ENCODE data around the gene SLC35F1. TPM values are rescaled to one million over a fixed set of nuclear protein-coding genes. Genes with fewer than 3 reads are reported as not detected.

The SLC35F1 gene
- polyA plus RNA-seq, 3 donors = 2.9 to 3.7 (median 3.0) TPM

DNA sequence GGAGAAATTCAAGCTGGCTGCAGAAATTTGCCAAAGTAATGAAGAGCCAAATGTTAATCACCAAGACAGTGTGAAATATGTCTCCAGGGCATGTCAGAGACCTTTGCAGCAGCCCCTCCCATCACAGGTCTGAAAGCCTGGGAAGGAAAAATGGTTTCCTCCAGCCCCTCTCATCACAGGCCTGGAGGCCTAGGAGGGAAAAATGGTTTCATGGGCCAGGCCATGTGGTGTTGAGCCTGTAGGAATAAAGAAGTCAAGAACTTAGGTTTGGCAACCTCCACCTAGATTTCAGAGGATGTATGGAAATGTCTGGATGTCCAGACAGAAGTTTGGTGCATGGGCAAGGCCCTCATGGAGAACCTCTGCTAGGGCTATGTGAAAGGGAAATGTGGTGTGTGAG, 185.0 kb downstream of the SLC35F1 start:
- DNase-seq (ENCODE audit: extremely low read depth in 1 of 11, low read depth in 9 of 11, low spot score in 4 of 11) = no peak

DNA sequence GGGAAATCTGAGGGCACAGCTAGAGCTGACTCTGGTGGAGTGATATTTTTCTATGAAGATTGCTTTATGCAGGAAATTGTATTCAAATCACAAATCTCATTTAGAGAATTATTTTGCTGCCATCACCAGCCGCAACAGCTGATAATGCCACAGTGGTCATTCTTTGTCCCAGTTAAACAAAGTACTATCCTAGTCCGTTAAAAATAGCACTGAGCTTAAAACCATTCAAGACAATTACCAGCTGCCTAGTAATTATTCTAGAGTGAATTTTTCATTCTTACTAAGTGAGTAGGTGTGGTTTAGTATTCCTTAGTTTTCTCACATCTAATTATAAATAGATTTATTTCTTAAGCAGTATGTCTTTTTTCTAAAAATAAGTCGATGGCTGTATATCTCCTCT, 190.5 kb downstream of the SLC35F1 start:
- DNase-seq (ENCODE audit: extremely low read depth in 1 of 11, low read depth in 9 of 11, low spot score in 4 of 11) = no peak

DNA sequence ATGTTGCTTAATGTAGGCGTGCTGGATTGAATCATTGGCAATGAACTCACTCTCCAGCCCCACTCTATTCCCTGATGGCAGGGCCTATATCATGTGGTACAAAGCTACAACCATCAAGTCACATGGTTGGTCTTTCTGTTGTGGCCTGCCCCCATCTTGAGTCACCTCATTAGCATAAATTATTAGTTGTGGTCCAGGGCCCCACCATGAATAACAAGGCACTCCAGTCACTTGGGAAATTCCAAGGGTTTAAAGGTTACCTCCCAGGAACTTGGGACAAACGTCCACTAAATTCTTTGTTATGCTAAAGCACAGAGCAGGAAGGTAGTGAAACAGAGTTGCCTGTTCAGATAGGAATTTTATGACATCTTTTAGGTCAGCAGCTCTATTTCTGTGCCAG, 193.7 kb downstream of the SLC35F1 start:
- DNase-seq (ENCODE audit: extremely low read depth in 1 of 11, low read depth in 9 of 11, low spot score in 4 of 11) = no peak

- DNase-seq (ENCODE audit: extremely low read depth in 1 of 11, low read depth in 9 of 11, low spot score in 4 of 11) = no peak
Measured at GRCh38 chr6:118101220-118101619, 194.2 kb downstream of the SLC35F1 start.

DNA sequence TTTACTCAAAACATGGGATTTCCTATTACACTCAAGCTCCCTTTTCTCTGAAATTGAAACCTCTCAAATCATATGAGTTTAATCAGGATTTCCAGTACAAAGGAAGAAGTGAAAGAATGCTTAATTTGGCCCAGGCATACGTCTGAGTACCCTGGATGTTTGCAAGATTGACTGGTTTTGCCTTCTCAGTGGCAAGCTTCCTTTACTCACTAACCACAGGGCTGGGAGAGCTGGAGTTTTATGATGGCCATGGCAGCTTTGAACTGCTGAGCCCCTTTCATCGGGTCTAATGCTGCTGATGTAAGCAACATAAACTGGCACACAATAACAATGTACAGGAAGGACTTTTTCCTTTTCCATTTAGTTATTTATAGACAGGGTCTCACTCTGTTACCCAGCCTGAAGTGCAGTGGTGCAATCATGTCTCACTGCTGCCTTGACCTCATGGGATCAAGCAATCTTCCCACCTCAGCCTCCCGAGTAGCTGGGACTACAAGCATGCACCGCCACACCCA, 194.8 kb downstream of the SLC35F1 start:
- no peak for DNase-seq (ENCODE audit: extremely low read depth in 1 of 11, low read depth in 9 of 11, low spot score in 4 of 11)

DNA sequence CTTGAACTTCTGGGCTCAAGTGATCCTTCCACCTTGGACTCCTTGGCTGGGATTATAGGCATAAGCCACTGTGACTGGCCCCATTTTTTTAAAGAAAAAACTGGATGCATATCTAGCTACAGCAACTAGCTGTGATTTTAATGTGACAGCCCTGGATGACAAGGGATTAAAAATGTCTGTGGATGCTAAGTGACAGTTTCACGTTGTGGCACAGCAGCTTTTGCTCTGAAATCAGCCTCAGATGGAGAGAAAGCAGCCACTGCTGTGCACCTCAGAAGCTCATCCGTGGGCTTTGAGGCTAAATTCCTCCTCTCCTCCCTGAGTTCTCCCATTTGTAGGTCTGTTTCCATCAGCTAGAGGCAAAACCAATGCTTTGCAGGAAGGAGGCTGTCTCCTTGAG, 195.3 kb downstream of the SLC35F1 start:
- no peak for DNase-seq (ENCODE audit: extremely low read depth in 1 of 11, low read depth in 9 of 11, low spot score in 4 of 11)

DNA sequence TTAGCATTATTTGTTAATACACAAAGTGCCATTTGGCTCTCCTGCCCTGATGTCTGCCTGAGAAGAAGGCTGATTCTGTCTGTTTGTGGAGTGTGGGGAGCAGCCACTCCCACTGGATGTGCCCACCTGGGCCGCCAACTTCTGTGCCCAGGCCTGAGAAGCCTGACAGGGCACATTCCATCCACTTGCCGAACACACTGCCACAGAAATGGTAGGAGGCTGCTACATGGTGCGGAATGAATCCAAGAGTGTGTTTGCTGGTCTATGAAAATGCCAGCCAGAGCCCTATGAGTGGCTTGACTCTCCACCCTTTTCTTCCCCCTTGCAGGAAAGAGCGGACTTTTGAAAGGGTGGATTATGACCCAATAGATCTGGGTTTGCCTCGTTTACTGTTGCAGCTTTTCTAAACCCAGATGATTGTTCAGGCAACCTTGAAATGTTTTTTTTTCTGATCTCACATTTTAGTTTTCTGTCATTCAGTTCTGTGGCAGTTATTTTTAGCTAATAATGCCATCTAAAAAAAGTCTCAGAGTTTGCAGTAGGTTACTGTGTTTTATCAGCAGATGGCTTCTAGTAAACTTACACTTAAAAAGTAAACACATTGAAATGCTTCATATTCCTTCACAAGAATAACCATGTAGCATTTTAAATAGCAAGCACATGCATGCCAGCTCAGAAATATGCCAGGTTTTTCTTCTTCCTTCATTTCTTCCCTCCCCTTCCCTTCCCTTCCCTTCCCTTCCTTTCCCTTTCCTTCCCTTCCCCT, 196.5 kb downstream of the SLC35F1 start:
- no peak for DNase-seq (ENCODE audit: extremely low read depth in 1 of 11, low read depth in 9 of 11, low spot score in 4 of 11)

- no peak for DNase-seq (ENCODE audit: extremely low read depth in 1 of 11, low read depth in 9 of 11, low spot score in 4 of 11)
Measured at GRCh38 chr6:118122161-118122725, 215.2 kb downstream of the SLC35F1 start.

DNA sequence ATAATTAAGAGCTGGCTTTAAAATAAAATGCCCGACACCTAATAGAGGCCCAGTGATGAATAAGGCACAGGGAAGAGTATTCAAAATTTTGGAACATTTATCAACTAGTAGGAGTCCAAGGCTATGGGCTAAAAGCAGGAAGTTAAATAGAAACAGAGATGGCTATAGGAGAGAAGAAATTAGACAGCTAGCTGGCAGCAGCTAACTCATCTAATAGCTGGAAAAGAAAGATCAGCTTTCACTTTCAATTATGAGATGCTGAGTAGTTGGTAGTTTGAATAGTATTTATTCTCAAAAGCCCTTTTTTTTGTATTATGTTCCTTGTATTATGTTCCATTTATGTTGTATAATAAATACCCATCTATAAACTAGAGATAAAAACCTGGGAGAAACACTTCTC, 215.7 kb downstream of the SLC35F1 start:
- no peak for DNase-seq (ENCODE audit: extremely low read depth in 1 of 11, low read depth in 9 of 11, low spot score in 4 of 11)

DNA sequence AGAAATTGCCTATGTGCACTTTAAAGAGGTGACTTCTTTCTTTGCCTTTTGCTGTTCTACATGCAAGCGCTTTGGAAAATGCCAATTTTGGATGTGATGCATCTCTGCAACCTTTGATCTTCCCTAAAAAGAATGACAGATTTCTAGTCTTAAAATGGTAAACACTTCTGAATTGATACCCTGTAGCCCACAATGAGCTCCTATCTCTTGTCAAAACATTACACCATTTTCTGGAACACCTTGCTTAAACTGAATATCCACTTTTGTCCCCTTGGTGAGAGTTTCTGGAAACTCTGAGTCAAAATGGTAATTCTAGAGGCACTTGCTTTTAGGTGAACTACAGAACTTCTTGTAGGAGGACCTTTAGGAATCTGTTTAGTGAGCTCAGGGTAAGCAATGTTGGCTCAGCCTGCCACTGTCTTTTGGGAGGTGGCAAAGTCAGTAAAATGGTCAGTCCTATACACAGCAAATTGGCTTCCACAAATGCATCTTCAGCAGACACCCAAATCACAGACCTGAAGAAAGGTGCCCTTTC, 216.5 kb downstream of the SLC35F1 start:
- DNase-seq (ENCODE audit: extremely low read depth in 1 of 11, low read depth in 9 of 11, low spot score in 4 of 11) = no peak

- DNase-seq (ENCODE audit: extremely low read depth in 1 of 11, low read depth in 9 of 11, low spot score in 4 of 11) = no peak
Measured at GRCh38 chr6:118124851-118125250, 217.8 kb downstream of the SLC35F1 start.

DNA sequence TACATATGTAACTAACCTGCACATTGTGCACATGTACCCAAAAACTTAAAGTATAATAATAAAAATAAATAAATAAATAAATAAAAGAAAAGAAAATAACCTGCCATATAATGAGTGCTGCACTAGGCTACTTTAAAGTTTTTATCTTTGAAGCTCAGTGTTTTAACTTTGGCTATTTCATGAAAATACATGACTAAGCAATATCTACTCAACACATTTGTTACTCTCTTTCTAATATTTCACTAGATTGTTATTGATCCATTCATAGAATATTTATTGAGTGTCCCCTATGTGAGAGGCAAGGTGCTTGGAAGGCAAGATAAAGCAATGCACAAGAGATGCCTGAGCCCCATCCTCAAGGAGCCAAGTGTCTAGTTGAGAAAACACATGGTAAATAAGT, 221.7 kb downstream of the SLC35F1 start:
- no peak for DNase-seq (ENCODE audit: extremely low read depth in 1 of 11, low read depth in 9 of 11, low spot score in 4 of 11)

DNA sequence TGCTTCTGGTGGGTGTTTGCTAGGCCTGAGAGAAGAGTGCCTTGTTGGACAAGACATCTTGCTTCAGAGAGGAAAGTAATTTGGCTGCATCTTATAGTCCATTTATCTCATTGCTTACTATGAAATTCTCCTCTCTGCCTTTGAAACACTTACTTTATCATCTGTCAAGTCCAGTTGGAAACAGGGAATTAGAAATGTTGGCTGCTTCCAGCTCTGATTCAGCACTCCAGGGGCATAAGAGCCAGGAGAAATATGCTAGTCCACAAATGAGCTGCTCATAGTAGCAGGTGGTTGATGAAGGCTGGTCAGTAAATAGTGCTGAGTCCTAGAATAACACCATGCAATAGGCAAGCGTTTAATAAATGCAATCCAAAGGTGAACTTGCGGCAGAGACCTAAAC, 227.1 kb downstream of the SLC35F1 start:
- DNase-seq (ENCODE audit: extremely low read depth in 1 of 11, low read depth in 9 of 11, low spot score in 4 of 11) = no peak

GRCh38 chr6:118134736-118135135, 227.7 kb downstream of the SLC35F1 start:
- DNase-seq (ENCODE audit: extremely low read depth in 1 of 11, low read depth in 9 of 11, low spot score in 4 of 11) = peak in 10 of 11 donors; percentile 24 to 66 (median 42)

- DNase-seq (ENCODE audit: extremely low read depth in 1 of 11, low read depth in 9 of 11, low spot score in 4 of 11) = no peak
Measured at GRCh38 chr6:118135371-118135770, 228.3 kb downstream of the SLC35F1 start.

DNA sequence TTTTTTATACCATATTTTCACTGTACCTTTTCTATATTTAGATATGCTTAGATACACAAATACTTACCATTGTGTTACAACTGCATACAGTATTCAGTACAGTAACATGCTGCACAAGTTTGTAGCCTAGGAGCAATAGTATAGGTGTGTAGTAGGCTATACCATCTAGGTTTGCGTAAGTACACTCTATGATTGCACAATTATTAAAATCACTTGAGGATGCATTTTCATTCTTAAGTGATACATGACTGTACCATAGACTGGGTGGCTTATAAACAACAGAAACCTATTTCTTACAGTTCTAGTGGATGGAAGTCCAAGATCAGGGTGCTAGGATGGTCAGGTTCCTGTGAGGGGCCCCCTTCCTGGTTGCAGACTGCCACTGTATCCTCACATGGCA, 234.1 kb downstream of the SLC35F1 start:
- no peak for DNase-seq (ENCODE audit: extremely low read depth in 1 of 11, low read depth in 9 of 11, low spot score in 4 of 11)

DNA sequence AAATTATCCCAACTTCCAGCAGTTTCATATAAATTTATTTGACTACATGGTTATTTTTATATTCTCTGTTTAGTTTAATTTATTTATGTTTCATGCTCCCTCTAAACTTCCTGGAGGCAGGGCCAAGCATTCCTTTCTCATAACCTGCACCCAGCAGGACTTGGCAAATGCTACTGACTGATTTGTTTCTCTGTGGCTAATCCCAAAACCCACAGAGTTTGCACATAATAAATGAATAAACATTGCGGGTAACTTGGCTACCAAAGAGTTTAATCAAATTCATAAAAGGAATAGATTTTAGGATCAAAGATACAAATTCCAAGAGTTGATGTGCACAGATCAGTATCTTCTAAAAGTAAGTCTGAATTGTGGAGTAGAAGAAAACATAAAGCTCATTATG, 239.5 kb downstream of the SLC35F1 start:
- DNase-seq (ENCODE audit: extremely low read depth in 1 of 11, low read depth in 9 of 11, low spot score in 4 of 11) = no peak

- DNase-seq (ENCODE audit: extremely low read depth in 1 of 11, low read depth in 9 of 11, low spot score in 4 of 11) = no peak
Measured at GRCh38 chr6:118147511-118147910, 240.4 kb downstream of the SLC35F1 start.

DNA sequence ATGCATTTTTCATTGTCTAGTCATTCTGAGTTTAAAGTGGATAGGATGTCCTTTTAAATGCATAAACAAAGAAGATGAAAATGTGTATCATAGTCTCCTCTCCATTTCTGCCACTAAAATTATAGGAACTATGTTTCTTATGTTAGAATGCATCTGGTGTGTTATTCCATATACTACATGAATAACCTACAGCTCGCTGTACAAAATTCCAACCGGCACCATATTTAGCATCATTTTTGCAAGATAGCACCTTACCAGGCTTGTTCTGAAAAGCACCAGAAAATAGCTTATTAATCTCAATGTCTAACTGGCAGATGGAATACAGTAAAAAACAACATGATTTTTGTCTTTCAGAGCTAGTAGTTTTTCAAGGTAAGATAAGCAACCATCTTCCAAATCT, 241.5 kb downstream of the SLC35F1 start:
- DNase-seq (ENCODE audit: extremely low read depth in 1 of 11, low read depth in 9 of 11, low spot score in 4 of 11) = no peak

- no peak for DNase-seq (ENCODE audit: extremely low read depth in 1 of 11, low read depth in 9 of 11, low spot score in 4 of 11)
Measured at GRCh38 chr6:118152524-118152923, 245.5 kb downstream of the SLC35F1 start.

GRCh38 chr6:118161343-118161742, 254.3 kb downstream of the SLC35F1 start:
- no peak for DNase-seq (ENCODE audit: extremely low read depth in 1 of 11, low read depth in 9 of 11, low spot score in 4 of 11)
